G401.6 (cell line): Measurements from ENCODE around the gene PTDSS2.

ENCODE experiments used
- FAIRE-seq: peaks from 2 replicates; lab custom pipeline; 2012; peaks lifted over from hg19 to GRCh38; lab: Jason Lieb, UNC

PTDSS2 gene

GRCh38 chr11:533586-534395, 83.7 kb downstream of the PTDSS2 start:
- FAIRE-seq, result no peak

- FAIRE-seq, result no peak
Observed at GRCh38 chr11:534396-535209, 84.5 kb downstream of the PTDSS2 start.

DNA sequence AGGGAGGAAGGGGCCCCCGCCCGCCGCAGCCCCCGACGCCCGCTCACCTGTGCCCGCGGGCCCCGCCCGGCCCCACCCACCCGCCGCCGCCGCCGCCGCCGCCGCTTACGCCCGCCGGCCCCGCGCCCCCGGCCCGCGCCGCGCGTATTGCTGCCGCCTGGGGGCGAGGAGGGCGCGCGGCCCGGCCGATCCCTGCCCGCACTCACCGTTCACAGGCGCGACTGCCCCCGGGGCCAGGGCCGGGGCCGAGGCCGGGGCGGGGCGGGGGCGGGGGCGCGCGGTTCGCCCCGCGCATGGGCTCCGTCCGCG, 85.1 kb downstream of the PTDSS2 start:
- FAIRE-seq, result no peak

- FAIRE-seq, result no peak
Observed at GRCh38 chr11:535519-536454, 85.7 kb downstream of the PTDSS2 start, which contains the start of gene HRAS. Gene HRAS, minus strand, starts transcription at chr11:535576.

- no peak for FAIRE-seq
Observed at GRCh38 chr11:536841-537621, 87.0 kb downstream of the PTDSS2 start, which contains the start of gene LRRC56. Gene LRRC56, plus strand, starts transcription at chr11:537527. Its CDS starts 3,158 bp downstream, at chr11:540685.

DNA sequence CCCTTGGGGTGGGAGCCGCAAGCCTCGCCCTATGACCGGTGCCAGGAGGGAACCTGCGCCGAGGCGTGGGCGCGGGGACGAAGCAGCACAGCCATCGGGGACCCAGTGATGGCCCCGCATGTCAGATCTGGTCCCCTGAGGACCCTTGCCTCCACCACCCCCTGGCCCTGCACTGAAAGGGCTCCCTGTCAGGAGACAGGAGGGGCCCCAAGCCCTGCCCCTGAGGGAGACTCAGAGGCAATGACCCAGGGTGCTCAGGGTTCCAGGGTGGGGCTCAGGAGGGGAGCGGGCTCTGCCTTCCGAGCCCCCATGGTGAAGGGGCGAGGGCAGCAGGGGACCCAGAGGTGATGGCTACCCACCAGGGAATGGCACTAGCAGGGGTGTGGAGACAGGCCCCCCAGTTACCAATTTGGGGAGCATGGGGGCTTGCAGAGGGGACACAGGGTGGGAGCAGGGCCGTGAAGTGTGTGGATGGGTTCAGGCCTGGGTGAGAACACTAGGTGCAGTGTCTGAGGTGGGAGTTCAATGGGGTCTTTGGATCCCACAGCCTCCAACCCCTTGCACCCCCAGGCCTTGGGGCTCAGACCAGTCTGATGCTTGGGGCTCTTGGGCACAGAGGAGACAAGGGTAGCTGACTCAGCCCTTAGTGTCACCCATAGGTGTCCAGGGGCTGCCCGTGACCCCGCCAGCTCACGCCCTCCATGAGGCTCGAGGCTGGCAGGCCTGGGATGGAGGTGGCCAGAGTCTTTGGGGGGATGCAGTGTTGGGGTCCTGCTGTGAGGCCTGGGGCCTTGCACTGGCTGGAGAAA, 87.7 kb downstream of the PTDSS2 start:
- FAIRE-seq, result no peak

DNA sequence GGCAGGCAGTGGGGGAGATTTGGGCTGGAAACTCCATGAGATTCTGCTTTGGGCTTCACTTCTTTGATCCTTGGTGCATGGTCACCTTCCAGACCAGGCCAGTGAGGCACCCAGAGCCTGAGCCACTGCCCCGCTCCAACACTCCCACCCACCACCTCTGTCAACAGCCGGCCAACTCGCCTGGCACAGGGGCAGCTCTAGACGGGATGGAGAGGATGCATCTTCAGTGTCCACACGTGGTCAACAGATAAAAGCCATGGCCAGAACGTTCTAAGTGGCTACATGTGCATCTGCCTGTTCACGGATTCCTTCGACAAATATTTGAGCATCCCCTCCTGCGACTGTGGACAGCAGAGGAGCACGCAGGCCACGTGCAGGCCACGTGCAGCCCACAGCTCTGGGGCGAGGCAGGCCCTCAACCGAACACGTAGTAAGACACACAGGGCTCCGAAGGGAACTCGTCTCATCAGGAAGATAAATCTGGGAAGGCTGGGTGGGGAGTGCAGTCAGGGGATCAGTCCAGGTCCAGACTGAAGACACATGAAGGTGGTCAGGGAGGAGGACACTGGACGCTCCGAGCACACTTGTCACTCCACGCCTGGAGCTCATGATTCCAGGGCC, 88.5 kb downstream of the PTDSS2 start:
- no peak for FAIRE-seq

DNA sequence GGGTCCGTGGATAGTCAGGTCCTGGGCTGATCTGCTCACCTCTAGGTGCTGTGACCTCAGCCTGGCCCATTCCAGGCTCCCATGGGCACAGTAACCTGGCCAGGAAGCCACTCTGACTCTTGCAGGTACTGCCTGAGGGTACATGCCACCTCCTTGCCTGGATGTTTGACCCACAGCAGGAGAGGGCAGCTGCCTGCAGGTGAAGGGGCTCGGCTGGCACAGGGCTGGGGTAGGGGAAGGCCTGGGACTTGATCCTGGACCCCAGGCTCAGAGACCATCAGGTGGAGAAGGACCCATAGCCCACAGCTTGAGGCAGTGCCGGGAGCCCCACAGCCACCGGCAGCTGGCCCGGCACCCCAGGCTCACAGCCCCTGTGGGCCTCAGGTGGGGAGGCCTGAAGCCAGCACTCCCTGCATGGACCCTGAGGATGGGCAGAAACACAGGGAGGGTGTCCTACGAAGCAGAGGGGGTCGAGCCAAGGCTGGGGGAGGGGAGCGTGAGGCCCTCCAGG, 89.9 kb downstream of the PTDSS2 start:
- FAIRE-seq, result no peak
